Neural progenitor cell (in vitro differentiated cells): ENCODE results near the gene CCNY.

Experiments used
- CTCF ChIP-seq: fragments of 200-600 bp; sonication (generic); IDR thresholded peaks from 2 replicates; pipeline ENCODE4 v1.5.1; 2017; ENCODE audit warnings: antibody characterized with exemption, mild to moderate bottlenecking
- EZH2 ChIP-seq: fragments of 200-600 bp; sonication (generic); IDR thresholded peaks from 2 replicates; pipeline ENCODE4 v1.6.1; 2017; ENCODE audit warnings: antibody characterized with exemption, mild to moderate bottlenecking, moderate library complexity
- EZH2phosphoT487 ChIP-seq: fragments of 200-600 bp; sonication (generic); IDR thresholded peaks from 2 replicates; pipeline ENCODE4 v1.6.1; 2017; ENCODE audit warnings: antibody characterized with exemption

- TF ChIP-seq EZH2 (no peak), CTCF (peak; percentile 54), EZH2phosphoT487 (no peak)
Observed at GRCh38 chr10:35598379-35598778, 262.1 kb downstream of the CCNY start.
